NCI-H2227 treated with DMSO at 0.1 percent for 48 hours (cell line): ENCODE results near the gene SEC14L3.

Experiments used
- DNase-seq: peaks from one replicate; lab custom pipeline; 2025; lab: John Stamatoyannopoulos, UW

SEC14L3 gene

DNA sequence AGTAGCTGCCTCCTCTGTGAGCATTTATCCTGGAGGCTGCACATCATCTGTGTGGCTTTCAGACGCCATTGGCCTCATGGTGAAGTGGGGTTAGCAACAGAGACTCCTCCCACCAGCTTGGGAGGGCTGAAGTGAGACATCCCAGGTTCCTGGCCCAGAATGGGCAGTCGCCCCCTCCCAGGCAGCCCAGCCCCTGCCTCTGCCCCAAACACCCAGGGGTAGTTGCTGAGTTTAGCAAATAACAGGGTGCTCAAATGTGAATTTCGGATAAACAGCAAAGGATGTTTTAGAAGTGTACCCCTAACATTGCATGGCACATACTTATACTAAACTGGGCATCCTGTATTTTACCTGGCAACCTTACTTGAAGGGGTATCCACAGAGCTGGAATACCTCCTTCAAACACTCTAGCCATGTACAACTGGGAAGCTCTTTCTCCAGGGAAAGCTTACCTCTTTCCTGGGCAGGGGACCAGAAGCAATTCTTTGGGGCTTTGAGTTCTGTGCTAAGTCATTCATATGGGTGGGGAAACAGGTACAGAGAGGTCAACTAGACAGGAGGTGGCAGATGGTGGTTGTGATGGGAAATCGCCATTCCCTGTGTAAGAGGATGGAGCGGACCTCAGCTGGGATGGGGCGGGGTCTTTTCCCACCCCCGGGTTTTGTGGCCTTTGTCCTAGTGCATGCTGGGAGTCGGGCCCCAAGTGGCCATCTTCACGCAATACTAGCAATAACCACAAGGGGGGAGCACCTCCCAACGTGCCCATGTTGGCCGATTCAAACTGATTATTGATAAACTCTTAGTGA lies 27.0 kb downstream of the SEC14L3 start:
- DNase-seq: peak; percentile 58

DNA sequence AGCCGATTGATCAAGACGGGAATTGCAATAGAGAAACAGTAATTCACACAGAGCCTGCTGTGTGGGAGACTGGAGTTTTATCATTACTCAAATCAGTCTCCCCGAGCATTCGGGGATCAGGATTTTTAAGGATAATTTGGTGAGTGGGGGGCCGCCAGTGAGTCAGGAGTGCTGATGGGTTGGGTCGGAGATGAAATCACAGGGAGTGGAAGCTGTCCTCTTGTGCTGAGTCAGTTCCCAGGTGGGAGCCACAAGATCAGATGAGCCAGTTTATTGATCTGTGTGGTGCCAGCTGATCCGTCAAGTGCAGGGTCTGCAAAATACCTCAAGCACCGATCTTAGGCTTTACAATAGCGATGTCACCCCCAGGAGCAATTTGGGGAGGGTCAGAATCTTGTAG lies 30.7 kb downstream of the SEC14L3 start:
- no peak for DNase-seq

- no peak for DNase-seq
Observed at GRCh38 chr22:30439836-30440235, 32.0 kb downstream of the SEC14L3 start.

DNA sequence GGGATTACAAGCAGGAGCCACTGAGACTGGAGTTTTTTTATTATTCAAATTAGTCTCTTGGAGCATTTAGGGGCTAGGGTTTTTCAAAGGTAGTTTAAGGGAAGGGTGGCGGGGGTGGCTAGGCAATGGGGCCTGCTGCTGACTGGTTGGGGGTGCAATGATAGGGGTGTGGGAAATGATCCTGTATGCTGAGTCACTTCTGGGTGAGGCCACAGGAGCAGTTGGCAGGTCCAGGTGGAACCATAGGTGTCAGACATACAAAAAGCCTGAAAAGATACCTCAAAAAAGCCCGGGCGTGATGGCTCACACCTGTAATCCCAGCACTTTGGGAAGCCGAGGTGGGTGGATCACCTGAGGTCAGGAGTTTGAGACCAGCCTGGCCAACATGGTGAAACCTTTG lies 32.6 kb downstream of the SEC14L3 start:
- no peak for DNase-seq

- DNase-seq: no peak
Observed at GRCh38 chr22:30438559-30438958, 33.3 kb downstream of the SEC14L3 start.

DNA sequence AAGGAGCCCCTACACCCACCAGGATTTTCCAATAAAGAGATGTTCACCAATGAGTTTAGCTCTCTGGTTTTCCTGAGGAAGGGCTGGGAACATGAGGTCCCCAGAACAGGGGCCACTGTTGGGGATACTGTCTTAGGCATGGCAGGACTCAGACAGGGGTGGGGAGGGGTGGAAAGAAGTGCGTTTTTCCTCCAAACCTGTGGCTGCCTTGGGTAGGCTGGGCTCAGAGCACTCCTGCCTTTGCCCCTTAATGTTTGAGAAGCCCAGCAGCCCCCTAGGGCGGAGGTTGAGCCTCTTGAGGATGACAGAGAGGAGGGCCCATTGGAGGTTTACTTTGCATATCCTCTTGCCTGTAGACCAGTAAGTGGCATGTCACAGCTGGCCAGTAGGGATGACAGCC lies 35.6 kb downstream of the SEC14L3 start:
- DNase-seq: no peak

GRCh38 chr22:30435674-30436126 lies 36.1 kb downstream of the SEC14L3 start:
- no peak for DNase-seq

DNA sequence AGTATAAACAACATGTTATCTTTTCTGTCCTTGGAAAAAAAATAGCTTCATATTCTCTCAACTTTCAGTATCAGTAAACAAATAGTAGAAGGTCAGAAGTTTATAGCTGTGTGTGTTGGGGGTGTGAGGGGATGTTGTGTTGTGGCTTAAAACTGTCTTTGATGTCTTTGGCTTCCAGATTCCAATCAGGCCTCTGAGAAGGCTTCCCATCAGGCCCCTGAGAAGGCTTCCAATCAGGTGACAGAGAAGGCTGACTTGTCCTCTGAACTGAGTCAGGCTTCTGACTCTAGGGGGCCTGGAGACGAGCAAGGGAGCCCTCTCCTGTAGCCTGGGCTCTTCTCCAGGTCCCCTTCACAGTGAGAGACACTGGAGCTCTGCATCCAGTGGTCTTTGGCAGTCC lies 37.0 kb downstream of the SEC14L3 start:
- DNase-seq: no peak

- DNase-seq: no peak
Observed at GRCh38 chr22:30433773-30434172, 38.0 kb downstream of the SEC14L3 start.

DNA sequence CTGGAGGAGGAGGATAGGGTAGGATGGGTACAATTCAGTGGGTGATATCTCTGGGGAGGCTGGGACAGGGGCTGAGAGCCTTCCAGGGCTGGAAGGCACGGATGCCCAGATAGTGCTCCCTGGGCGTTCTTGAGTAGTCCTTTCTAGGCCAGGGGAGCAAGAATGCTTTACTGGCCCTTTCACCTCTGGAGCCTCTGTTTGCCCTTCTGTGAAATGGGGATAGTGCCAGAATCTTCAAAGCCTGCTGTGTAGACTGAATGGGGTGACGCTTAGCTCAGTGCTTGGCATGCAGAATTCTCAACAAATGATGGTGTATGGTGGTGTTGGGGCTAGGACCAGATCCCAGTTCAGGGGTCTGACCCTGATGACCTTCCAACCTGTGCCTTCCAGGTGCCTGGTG lies 38.6 kb downstream of the SEC14L3 start:
- DNase-seq: no peak

DNA sequence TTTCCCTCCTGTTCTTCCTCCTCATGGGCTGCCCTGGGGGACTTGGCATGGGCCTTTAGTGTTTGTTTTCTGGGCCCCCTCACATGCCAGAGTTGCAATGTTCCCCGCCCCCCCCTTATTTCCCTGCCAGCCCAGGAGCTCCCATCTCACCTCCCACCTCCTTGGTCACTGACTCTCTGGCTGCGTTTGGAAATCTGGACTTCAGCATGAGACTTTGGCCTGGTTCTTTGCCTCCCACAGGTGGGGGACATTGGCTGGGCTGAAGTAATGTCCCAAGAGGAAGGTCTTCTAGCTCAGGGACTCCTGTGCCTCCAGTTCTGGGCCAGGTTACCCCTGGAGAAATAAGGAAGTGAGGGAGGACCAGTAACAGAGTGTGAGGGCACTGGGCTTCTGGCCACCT lies 39.3 kb downstream of the SEC14L3 start:
- DNase-seq: no peak

DNA sequence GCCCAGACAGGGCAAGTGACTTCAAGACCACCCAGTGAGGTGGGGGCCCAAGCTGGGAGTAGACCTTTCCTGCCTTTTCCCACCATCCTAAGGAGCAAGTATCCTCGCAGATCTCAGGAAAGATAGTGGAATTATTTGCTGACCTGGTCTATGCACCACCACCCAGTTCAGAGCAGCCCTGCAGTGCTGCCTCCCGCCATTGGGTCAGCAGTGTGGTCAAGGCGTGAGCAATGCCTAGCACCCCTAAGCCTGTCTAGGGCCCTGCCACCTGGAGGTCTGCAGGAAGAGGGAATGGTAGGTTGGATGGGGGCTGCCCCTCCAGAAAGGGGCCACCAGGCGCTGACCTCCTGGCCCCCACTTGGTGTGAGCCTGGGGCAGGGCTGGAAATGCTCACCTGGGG lies 39.7 kb downstream of the SEC14L3 start:
- no peak for DNase-seq

DNA sequence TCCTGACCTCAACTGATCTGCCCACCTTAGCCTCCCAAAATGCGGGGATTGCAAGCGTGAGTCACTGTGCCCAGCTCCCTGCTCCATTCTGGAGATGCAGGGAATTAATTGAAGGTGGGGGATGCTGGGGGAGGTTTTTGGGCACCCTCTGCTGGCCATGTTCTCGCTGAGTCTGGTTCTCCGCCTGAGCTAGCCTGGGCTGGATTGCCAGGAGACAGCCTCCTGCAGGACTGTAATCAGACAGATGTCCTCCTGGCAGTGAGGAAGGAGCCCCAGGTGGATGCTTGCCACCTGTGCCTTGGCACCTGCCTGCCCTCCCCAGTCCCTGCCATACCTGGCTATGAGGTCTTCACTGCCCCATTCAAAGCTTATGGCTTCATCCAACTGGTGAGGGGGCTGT lies 40.9 kb downstream of the SEC14L3 start:
- no peak for DNase-seq

- no peak for DNase-seq
Observed at GRCh38 chr22:30429887-30430286, 41.9 kb downstream of the SEC14L3 start.

DNA sequence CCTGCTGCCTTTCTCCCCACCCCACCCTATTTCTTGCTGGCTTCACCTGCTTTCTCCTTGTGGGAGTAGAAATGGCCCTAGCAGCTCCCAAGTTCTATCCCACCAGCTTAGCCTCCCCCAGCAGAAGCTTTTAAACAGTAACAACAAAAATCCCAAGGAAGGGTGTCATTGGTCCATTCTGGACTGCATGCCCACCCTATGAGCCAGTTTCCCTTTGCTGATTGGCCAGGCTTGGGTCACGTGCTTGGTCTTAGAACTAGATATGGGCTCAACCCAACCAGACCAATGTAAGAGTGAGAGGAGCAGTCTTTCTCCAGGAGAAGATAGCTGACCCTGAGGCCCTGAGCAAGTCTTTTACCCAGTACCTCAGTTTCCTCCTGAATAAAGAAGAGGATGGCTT lies 43.9 kb downstream of the SEC14L3 start:
- DNase-seq: no peak

- DNase-seq: peak; percentile 51
Observed at GRCh38 chr22:30426388-30427353, 45.1 kb downstream of the SEC14L3 start.

DNA sequence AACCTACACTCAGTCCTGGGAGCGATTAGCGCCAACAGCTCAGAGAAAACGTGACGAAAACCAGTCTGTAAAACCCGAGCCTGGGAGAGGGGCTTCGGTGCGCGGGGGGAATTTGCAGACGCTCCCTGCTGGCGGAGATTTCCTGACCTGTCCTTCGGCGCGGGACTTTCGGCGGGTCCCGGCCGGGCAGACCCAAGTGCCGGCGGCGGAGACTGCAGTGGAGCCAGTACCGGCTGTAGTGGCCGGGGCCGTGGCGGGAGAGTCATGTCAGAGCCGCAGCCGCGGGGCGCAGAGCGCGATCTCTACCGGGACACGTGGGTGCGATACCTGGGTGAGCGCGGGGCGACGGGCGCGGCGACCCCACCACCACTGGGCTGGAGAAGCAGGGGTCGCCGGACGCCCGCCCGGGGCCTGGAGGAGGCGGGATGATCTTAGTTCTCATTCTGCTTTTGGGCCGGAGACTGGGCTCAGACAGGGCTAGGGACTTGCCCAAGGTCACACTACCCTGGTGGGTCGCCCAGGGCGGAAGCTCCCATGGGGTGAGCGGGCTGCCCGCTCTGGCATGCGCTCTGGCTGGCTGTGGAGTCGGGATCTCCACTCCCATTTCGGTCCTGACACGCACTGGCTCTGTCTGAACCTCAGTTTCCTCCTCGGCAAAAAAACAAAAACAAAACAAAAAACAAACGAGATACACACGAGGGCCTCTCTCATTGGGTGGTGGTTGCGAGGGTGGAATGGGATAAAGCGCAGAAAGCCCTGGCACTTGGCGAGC lies 46.0 kb downstream of the SEC14L3 start, which contains the start of gene MTFP1:
TSS of gene MTFP1 (plus strand) at position 153 of the 772 bp plus-strand sequence. CDS start at position 265, 112 bp downstream.
- peak; percentile 53 for DNase-seq

- DNase-seq: no peak
Observed at GRCh38 chr22:30425327-30425615, 46.5 kb downstream of the SEC14L3 start.

DNA sequence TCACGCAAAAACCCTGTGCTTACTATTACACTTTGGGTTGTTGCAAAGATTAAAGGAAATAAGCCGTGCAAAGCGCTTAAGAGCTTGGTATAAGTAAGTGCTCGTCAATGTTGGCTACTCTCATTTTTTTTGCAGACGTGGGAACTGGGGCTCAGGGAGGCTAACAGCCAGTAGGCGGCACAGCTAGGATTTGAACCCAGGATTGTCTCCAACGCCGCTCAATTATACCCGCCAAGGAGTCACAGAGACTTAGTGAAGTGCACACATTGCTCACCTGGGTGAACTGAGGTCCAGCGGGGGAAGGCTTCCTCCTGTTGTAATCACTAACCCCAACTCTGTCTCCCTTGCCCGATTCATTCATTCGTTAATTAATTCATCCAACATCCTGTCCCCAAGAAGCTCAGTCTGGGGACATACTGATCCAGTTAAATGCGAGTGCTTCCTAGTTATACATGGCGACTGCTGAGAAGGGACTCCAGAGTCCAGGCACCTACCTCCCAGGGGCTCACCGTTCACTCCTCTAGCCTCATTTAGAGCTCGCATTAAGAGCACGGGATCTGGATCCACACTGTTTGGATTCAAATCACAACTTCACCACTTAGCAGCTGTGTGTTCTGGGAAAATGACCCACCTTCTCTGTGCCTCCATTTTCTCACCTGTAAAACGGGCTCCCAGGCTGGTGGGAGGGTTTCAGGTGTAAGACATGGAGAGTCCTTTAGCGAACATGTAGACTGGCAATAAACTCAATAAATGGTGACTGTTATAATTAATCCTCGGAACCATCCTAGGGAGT lies 47.1 kb downstream of the SEC14L3 start:
- no peak for DNase-seq

DNA sequence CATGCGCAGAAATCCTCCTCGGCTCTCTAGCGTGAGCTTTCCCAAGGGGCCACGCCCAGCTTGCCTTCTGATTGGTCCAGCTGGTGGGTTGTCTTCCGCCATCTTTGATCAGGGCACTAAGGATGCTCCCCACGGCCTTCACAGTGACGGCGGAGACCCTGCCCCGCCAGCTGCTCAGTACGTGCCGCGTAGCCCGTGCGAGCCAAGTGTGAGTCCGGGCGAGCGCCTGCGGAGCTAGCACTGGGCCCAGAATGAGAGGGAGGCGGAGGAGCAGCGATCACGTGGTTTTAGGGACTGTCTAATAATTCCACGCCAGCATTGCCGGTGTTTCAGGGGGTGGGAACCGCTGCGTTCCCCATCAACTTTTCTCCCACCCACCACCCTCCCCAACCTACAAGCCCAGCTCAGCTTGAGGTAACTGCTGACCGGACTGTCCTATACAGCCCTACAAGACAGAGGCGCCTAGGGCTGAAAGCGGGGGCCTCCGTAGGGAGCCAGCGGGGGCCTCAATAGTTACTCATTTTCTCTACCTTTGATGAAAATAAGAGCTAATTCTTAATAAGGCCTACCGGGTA lies 47.8 kb downstream of the SEC14L3 start:
- peak; percentile 97 for DNase-seq
